ENCODE measurements around the gene DDT.
"Not testable (repeated sequence)": the region's sequence is repeated elsewhere in the genome, so short reads cannot be mapped to it uniquely, and the experiment has no call there.

Gene DDT

GRCh38 chr22:23986538-23987178 lies 12.4 kb upstream of the DDT start:
- DNase-seq: not testable (repeated sequence)

GRCh38 chr22:23986089-23986488 lies 11.8 kb upstream of the DDT start:
- DNase-seq: not testable (repeated sequence)

- peak; percentile 68 for DNase-seq
Measured at GRCh38 chr22:23984430-23984829, 10.2 kb upstream of the DDT start.

- not testable (repeated sequence) for DNase-seq
Measured at GRCh38 chr22:23980567-23980966, 6.3 kb upstream of the DDT start.

- DNase-seq: not testable (repeated sequence)
Measured at GRCh38 chr22:23979557-23980240, 5.5 kb upstream of the DDT start, which contains the start of gene GSTT2. Gene GSTT2, plus strand, starts transcription at chr22:23980134.

- not testable (repeated sequence) for DNase-seq
Measured at GRCh38 chr22:23977304-23977703, 3.1 kb upstream of the DDT start.

- DNase-seq: not testable (repeated sequence)
Measured at GRCh38 chr22:23974836-23975352, 653 bp upstream of the DDT start.

- DNase-seq: not testable (repeated sequence)
Measured at GRCh38 chr22:23971927-23972326, 2.3 kb downstream of the DDT start.

GRCh38 chr22:23970816-23971486 lies 3.3 kb downstream of the DDT start:
- DNase-seq: no peak

- DNase-seq: no peak
Measured at GRCh38 chr22:23970201-23970641, 4.0 kb downstream of the DDT start.

GRCh38 chr22:23969071-23969470 lies 5.2 kb downstream of the DDT start:
- DNase-seq: no peak

- not testable (repeated sequence) for DNase-seq
Measured at GRCh38 chr22:23966568-23966967, 7.7 kb downstream of the DDT start, which contains the start of gene DDTL. Gene DDTL, plus strand, starts transcription at chr22:23966888. Its CDS starts 27 bp downstream, at chr22:23966915.

GRCh38 chr22:23966094-23966493 lies 8.1 kb downstream of the DDT start:
- not testable (repeated sequence) for DNase-seq

- DNase-seq: not testable (repeated sequence)
Measured at GRCh38 chr22:23961084-23961771, 13.0 kb downstream of the DDT start, which contains the start of gene GSTT2B. Gene GSTT2B, minus strand, starts transcription at chr22:23961195. Its CDS starts 64 bp downstream, at chr22:23961131.

GRCh38 chr22:23956301-23956900 lies 17.8 kb downstream of the DDT start:
- peak; percentile 77 for DNase-seq

GRCh38 chr22:23955886-23956285 lies 18.4 kb downstream of the DDT start:
- not testable (repeated sequence) for DNase-seq

- not testable (repeated sequence) for DNase-seq
Measured at GRCh38 chr22:23954991-23955305, 19.3 kb downstream of the DDT start.

GRCh38 chr22:23954193-23954990 lies 19.8 kb downstream of the DDT start:
- DNase-seq: not testable (repeated sequence)

GRCh38 chr22:23953485-23953884 lies 20.8 kb downstream of the DDT start:
- not testable (repeated sequence) for DNase-seq

- DNase-seq: not testable (repeated sequence)
Measured at GRCh38 chr22:23952794-23953405, 21.3 kb downstream of the DDT start.

GRCh38 chr22:23951383-23951782 lies 22.9 kb downstream of the DDT start:
- DNase-seq: not testable (repeated sequence)
